ENCODE data around the gene AGTPBP1. TPM values are rescaled to one million over a fixed set of nuclear protein-coding genes. Genes with fewer than 3 reads are reported as not detected.
"Not testable (repeated sequence)": the region's sequence is repeated elsewhere in the genome, so short reads cannot be mapped to it uniquely, and the experiment has no call there.

Gene AGTPBP1
- total RNA-seq, 1 donor from 2014 or later: 473 TPM

GRCh38 chr9:85719411-85719810 lies 22.3 kb downstream of the AGTPBP1 start:
- DNase-seq: not testable (repeated sequence)

- DNase-seq: not testable (repeated sequence)
These were observed 23.9 kb downstream of the AGTPBP1 start for GRCh38 chr9:85717818-85718217.

- DNase-seq: no peak
These were observed 24.5 kb downstream of the AGTPBP1 start for GRCh38 chr9:85717220-85717619.

DNA sequence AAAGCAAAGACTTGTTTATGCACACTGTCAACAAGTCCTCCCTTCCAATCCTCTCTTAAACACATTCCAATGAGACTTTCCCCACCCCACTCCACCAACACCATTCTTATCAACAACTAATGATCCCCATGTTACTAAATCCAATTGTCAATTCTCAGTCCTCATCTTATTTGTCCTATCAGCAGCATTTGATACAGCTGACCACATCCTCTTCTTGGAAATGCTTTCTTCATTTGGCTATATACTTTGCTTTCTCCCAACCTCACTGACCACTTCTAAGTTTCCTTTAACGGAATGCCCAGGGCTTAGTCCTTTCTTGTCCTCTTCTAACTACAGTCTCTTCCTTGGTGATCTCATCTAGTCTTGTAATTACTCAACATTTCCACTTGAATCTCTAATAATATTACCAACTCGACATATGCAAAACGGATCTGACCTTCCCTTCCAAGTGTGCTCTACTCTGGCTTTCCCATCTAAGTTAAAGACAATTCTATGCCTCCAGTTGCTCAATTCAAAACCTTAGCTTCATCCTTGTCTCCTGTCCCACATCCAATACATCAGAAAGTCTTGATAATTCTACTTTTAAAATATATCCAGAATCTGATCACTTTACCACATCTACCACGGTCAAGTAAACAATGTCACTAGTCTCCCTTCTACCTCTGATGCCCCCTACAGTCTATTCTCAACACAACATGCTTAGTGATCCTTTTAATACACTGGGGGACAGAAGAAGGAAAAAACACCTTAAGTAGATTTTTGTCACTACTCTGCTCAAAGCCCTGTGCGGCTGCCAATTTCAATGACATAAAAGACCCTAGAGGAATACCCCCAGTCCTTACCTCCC lies 25.5 kb downstream of the AGTPBP1 start:
- DNase-seq: no peak

DNA sequence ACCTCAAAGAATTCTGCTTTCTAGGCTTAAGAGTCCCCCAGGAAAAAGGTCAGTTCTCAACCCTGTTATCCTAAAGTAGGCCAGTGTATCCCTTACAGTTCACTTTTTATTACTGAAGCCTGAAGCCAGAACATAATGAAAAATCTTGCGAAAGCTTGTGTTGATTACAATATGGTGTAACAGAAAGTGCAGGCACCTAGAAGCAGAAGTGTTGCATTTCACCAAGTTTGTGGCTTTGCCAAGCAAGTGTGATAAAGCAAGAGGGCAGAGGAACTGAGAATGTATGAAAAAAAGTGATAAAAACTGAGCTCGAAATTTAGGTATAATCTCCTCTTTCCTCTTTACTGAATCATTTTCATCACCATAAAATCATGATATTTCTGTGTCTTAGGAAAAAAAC lies 26.2 kb downstream of the AGTPBP1 start:
- no peak for DNase-seq

DNA sequence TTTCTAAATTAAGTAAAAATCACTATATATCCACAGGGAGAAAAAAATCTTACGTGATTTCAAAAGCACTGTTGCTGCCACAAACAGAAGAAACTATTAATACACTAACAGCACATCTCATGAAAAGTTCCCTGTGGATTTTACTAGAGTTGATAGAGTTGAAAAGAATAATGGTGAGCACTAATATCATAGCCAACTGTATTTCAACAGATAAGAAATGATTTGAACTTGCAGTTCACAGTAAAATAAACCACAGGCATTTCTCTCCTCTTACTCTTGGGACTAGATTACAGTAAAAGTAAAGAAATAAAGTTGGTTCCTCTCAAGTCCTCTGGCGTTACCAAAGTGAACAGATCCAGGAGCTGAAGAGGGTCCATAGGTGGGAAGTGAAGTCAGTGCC lies 27.9 kb downstream of the AGTPBP1 start:
- DNase-seq: no peak

GRCh38 chr9:85704744-85705143 lies 37.0 kb downstream of the AGTPBP1 start:
- DNase-seq: no peak

DNA sequence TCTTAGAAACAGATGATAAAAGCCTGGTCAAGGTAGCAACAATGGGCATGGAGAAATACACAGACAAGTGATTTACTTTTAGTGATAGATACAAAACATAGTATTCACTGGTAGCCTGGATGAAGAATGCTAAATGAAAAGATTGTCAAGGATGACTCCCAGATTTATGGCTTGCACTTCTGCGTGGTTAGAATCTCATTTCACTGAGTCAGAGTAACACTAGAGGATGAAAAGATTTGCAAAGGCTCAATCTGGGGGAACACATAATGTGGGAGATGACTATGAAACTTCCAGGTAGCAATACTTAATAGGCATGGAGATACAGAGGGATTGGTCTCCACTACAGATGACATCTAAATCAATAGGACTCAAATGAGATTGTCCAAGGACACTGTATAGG lies 38.4 kb downstream of the AGTPBP1 start:
- no peak for DNase-seq

DNA sequence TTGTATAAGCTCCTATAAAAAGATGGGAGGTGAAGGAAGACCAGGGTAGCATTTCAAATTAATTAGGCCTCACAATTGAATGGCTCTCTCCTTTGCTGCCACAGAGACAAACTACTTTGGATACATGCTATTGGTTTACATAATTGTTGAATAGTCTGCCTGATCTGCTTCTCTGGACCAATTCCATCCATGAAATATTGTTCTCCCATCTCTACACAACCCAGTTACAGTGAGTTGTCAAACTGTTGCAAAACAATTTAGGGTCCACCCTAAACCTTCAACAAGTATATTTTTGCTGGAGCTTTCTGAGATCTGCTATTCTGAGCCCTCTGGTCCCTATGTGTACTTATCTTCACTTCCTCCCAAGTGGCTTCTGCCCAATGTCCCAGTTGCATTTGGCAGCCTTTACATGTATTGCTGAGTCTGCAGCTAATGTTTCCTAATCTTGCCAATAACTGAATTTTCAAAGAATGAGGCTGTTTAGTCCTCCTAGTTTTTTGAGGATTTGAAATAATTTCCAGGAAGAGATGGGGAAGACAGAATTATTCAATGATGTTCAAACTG lies 38.9 kb downstream of the AGTPBP1 start:
- no peak for DNase-seq

DNA sequence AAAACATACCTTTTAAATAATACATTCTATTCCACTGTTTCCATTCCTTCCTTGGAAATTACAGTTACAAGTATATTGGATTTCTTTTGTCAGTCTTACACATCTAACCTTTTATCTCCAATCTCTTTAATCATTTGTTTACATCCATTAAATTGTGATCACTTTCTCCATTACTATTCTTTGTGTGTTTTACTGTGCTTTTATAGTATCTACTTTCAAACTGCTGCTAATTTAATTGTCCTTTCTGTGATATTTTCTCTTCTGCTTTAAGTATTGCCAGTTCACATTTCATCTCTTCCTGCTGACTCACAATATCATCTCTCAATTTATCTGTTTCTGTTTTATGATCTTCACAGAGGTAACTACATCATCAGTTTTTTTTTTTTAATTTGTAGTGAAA lies 39.6 kb downstream of the AGTPBP1 start:
- DNase-seq: no peak

- no peak for DNase-seq
These were observed 41.4 kb downstream of the AGTPBP1 start for GRCh38 chr9:85700330-85700729.

DNA sequence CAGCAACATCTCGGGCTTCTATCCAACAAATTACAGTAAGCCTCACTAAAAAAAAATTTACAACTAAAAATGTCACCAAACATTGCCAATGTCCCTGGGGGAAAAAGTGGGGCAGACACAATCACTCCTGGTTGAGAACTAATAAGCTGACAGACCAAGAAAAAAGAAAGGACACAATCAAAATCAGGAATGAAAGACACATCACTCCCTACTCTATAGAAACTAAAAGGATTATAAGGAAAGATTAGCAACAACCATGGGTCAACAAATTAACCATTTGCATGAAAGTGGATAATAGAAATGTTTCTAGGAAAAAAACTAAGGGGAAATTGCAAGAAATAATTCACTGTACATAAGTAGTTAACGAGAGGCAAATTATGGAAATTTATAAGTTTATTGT lies 53.4 kb downstream of the AGTPBP1 start:
- no peak for DNase-seq

GRCh38 chr9:85685081-85685480 lies 56.7 kb downstream of the AGTPBP1 start:
- DNase-seq: no peak

- DNase-seq: no peak
These were observed 65.0 kb downstream of the AGTPBP1 start for GRCh38 chr9:85676790-85677189.

DNA sequence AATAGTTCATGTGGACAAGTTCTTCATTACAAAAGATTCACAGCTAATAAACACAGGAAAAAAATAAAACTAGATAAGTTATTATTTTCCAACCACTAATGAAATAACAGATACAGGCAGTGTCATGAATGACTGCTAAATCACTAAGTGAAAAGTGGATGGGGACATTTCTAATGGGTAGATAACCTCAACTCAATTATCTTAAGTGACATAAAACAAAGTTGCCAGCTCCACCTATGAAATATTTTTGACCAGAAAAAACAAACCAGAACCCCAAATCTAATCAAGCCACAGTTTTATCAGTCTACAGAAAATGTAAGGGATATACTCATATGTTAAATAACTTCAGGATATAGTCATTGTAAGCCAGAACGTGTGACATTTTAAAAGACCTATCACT lies 74.4 kb downstream of the AGTPBP1 start:
- DNase-seq: no peak

DNA sequence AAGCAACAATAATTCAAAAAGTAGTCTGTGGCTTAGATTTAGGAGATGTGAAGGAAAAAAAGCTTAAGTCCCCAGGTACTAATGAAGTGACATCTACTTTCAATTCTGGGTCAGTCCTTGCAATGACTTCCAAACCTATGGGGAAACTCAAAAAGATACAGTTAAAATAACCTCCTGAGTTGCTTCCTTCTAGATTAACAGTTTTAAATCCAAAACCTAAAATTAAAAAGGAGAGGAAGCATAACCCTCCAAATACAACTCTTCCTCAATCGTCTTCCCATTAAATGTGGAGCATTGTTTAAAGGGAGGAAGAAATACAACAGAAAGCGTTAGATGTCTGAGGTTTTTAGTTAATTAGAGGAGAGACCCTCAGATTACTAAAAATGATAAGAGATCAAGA lies 75.7 kb downstream of the AGTPBP1 start:
- no peak for DNase-seq

DNA sequence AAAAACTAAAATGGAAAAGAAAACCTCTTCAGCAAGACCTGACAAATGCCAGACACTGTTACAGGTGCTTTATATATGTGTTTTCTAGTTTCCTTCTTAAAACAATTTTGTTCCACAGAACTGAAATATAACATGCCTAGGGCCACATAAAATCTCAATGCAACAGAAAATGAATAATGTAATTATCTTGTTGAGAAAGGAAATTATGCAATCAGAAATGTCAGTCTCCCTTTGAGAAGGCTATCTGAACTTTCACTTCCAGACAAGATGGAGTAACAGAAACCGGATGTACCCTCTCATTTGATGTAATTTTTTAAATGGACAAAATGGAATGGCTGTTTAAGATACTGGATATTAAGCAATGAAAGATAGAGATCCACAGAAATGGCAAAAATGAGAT lies 79.2 kb downstream of the AGTPBP1 start:
- no peak for DNase-seq

DNA sequence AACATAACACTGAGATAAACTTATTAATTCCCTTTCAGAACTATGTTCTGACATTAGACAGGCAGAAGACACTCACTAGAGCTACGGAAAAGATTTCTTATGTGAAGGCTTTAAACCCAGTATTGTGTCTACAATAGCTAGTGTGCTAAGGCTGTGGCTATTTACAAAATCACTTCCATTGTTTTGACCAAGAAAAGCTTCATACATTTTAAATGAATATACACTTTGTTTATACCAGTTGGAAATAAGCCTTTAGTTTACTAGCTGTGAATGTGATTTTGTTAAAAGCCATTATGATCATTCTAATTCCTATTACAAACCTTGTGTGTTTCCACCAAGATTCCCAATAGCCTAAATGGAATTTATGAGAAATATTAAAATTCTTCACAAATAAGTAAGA lies 83.0 kb downstream of the AGTPBP1 start:
- DNase-seq: no peak

DNA sequence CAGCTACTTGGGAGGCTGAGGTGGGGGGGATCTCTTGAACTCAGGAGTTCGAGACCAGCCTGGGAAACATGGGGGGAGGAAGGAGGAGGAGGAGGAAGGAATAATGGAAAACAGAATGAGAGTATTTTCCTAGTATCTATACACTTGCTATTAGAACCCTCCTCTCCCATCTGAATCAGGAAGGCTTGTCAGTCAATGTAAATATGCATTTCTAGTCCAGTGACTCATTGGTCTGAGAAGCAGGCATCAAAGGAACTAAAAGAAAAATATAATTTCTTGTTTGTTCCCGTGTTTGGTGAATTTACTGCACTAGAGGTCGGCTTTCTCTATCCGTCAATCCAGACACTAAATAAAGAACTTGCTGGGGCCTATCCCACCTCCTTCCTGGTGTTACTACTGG lies 88.6 kb downstream of the AGTPBP1 start:
- DNase-seq: no peak

- no peak for DNase-seq
These were observed 94.2 kb downstream of the AGTPBP1 start for GRCh38 chr9:85647571-85647970.

DNA sequence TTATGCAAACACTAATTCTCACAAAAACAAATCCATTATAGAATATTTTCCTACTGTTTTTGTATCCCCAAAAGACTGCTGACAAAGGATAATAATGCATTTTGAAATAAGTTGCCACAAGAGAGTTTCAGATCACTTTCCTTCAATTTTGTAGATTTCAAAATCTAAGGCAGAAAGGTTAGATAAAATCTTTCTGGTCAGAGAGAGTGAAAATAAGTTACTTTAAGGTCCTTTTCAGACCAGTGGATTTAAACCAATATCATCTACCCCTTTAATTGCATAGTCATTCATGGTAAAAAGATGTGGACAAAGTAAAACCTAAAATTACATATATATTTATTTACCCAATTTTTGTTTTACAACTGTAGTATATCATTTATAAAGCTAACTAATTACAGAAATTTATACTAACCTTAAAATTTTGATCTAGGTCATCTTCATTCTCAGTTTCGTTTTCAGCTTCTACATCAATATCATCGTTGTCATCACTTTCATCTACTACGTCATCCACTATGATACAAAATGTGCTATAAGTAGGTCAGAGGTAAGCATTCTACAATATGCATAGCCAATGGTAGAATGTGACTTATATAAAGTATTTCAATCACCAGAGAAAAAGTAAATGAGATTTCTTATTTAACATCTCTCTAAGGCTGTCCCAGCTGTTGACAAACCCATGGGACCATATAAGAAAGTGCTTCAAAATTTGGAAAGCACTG lies 95.7 kb downstream of the AGTPBP1 start:
- no peak for DNase-seq

- DNase-seq: no peak
These were observed 101.3 kb downstream of the AGTPBP1 start for GRCh38 chr9:85640425-85640824.

DNA sequence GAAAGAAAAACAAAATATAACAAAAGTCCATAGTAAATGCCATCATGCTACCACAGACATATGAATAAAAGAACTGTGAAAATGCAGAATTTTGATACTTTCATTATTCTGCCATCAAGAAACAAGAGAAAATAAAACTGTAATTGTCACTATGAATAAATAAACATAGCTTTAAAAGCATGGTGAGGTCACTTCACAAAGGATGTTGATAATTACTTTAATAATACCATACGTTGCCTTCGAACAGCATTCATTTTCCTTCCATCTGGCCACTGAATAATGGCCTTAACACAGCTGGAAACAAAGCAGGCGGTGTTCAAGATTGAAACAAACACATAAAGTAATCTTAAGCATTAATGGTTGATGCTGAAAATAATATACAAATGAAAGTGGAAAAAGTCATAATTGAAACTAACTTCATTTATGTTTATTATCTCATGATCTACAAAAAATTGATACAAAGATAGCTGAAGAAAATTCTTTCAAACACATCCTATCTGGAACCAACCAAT lies 102.0 kb downstream of the AGTPBP1 start:
- no peak for DNase-seq

Data from occipital lobe (tissue), 2 donors.